Endodermal cell (in vitro differentiated cells): ENCODE measurements around the gene CCDC192. TPM values are rescaled to one million over a fixed set of nuclear protein-coding genes. Genes with fewer than 3 reads are reported as not detected.
"Not testable (repeated sequence)": the region's sequence is repeated elsewhere in the genome, so short reads cannot be mapped to it uniquely, and the experiment has no call there.

Source experiments
- DNase-seq: peaks from one replicate; pipeline ENCODE4 v3.0.0-alpha.2; 2017
- H3K27ac ChIP-seq: 2 replicates; pipeline ENCODE4 v1.5.1; 2013; ENCODE audit warnings: mild to moderate bottlenecking, low read depth, low read length, moderate library complexity
- H3K27me3 ChIP-seq: 2 replicates; pipeline ENCODE4 v1.6.1; 2013; ENCODE audit warnings: mild to moderate bottlenecking, low read length, moderate library complexity; ENCODE audit not compliant: insufficient read depth, control insufficient read depth, poor library complexity, severe bottlenecking
- H3K36me3 ChIP-seq: 2 replicates; pipeline ENCODE4 v1.7.0; 2013; ENCODE audit warnings: mild to moderate bottlenecking, low read length, moderate library complexity; ENCODE audit not compliant: control insufficient read depth, insufficient read depth
- H3K4me1 ChIP-seq: one replicate; pipeline ENCODE4 v1.7.0; 2013; ENCODE audit warnings: low read length; ENCODE audit not compliant: control insufficient read depth, insufficient read depth
- H3K4me3 ChIP-seq: 2 replicates; pipeline ENCODE4 v1.5.1; 2013; ENCODE audit warnings: mild to moderate bottlenecking, low read length, moderate library complexity
- H3K9ac ChIP-seq: 2 replicates; pipeline ENCODE4 v1.6.1; 2013; ENCODE audit warnings: mild to moderate bottlenecking, low read length, moderate library complexity; ENCODE audit not compliant: poor library complexity, severe bottlenecking; ENCODE audit errors: extremely low read depth
- H3K9me3 ChIP-seq: 2 replicates; pipeline ENCODE4 v1.6.1; 2013; ENCODE audit warnings: mild to moderate bottlenecking, low read length, moderate library complexity; ENCODE audit not compliant: control insufficient read depth
- H3K27ac Mint-ChIP-seq: 2 replicates; pipeline ENCODE4 v1.8.0; 2020; ENCODE audit warnings: mixed read lengths
- H3K27me3 Mint-ChIP-seq: 2 replicates; pipeline ENCODE4 v1.8.0; 2021; ENCODE audit warnings: mild to moderate bottlenecking, mixed read lengths; ENCODE audit not compliant: insufficient read depth
- H3K36me3 Mint-ChIP-seq: 2 replicates; pipeline ENCODE4 v1.8.0; 2020; ENCODE audit warnings: low read depth, mixed read lengths
- H3K4me1 Mint-ChIP-seq: 2 replicates; pipeline ENCODE4 v1.8.0; 2020; ENCODE audit warnings: mixed read lengths
- H3K4me3 Mint-ChIP-seq: 2 replicates; pipeline ENCODE4 v1.8.0; 2020; ENCODE audit warnings: mild to moderate bottlenecking, moderate library complexity, mixed read lengths
- H3K9me3 Mint-ChIP-seq: 2 replicates; pipeline ENCODE4 v1.8.0; 2020; ENCODE audit warnings: mild to moderate bottlenecking, mixed read lengths
- WGBS, 2 experiments: methylation state at CpG; one replicate each; pipeline versions ENCODE4 v1.1.5 to v1.1.7; 2013; ENCODE audit warnings: missing lambda C conversion rate in 2 of 2, mixed read lengths in 1 of 2; ENCODE audit not compliant: insufficient coverage in 1 of 2, insufficient read length in 1 of 2; 5-methylcytosine and 5-hydroxymethylcytosine counted together
- total RNA-seq, 2 donors: library from RNA; stranded (reverse); fragmentation: NEBNext Ultra II Directional in 1 of 2; extraction: Animal tissue kit (Norgen Biotek cat#: 25700) in 1 of 2; gene quantifications; 2 replicates in 1 of 2; 3 replicates in 1 of 2; pipeline ENCODE4 v1.2.1, GENCODE V29; 2021
- TF ChIP-seq, protein P1 (sequence below): fragments of 200-600 bp; sonication (generic); conservative IDR thresholded peaks from 2 replicates; pipeline ENCODE4 v1.5.0; 2021; ENCODE audit warnings: antibody characterized with exemption, mild to moderate bottlenecking

Gene CCDC192
- total RNA-seq, 2 donors from 2014 or later, result 0.48 to 1.3 TPM

DNA sequence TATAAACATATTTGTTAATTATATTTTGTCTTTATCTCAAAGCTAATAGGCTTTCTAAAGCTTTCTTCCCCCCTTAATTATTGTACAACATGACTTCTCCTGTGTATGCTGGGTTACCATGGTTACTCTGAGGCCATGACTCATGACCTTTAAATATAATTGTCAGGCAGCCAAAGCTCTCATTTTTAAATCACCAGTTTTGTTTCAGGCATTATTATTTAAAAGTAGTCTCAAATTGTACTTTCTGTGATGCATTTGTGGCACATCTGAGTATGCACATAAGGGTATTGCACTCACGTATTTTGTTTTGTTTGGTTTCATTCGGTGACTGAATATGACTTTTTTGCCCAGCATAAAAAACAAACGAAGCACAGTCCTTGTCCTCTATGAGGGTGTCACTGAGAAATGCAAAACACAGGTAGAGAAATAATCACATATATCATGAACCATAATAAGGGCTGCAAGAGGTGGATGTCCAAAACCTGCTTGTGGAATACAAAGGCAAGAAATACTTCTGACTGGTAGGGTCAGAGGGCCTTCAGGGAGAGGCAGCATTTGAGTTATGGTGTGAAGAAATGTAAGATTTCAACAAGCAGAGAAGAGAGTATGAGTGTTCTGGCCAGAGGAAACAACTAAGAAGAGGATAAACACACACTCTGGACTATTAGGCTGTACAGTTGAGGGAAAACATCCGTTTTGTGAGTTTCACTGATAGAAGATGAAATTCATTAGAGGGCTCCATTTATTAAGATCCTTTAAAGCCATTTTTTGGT lies 2.1 kb downstream of the CCDC192 start:
- Histone ChIP-seq H3K9ac (no peak overlapping the region), H3K27ac (no peak overlapping the region), H3K36me3 (no peaks in the 10 kb centered on the region), H3K4me1 (peaks cover 8% of the 10 kb centered on the region), H3K4me3 (no peak overlapping the region), H3K9me3 (no peaks in the 10 kb centered on the region), H3K27me3 (peaks cover 20% of the 10 kb centered on the region)
- Mint-ChIP-seq H3K4me1 (peaks cover 25% of the 10 kb centered on the region), H3K27me3 (peaks cover 19% of the 10 kb centered on the region), H3K9me3 (no peaks in the 10 kb centered on the region), H3K36me3 (no peaks in the 10 kb centered on the region), H3K27ac (no peak overlapping the region), H3K4me3 (no peak overlapping the region)
- 84 to 93% methylated on average over 4 of the region's 4 CpGs for WGBS, 2 experiments
- TF ChIP-seq, protein P1, sequence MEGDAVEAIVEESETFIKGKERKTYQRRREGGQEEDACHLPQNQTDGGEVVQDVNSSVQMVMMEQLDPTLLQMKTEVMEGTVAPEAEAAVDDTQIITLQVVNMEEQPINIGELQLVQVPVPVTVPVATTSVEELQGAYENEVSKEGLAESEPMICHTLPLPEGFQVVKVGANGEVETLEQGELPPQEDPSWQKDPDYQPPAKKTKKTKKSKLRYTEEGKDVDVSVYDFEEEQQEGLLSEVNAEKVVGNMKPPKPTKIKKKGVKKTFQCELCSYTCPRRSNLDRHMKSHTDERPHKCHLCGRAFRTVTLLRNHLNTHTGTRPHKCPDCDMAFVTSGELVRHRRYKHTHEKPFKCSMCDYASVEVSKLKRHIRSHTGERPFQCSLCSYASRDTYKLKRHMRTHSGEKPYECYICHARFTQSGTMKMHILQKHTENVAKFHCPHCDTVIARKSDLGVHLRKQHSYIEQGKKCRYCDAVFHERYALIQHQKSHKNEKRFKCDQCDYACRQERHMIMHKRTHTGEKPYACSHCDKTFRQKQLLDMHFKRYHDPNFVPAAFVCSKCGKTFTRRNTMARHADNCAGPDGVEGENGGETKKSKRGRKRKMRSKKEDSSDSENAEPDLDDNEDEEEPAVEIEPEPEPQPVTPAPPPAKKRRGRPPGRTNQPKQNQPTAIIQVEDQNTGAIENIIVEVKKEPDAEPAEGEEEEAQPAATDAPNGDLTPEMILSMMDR, result no peak
- DNase-seq, result no peak

DNA sequence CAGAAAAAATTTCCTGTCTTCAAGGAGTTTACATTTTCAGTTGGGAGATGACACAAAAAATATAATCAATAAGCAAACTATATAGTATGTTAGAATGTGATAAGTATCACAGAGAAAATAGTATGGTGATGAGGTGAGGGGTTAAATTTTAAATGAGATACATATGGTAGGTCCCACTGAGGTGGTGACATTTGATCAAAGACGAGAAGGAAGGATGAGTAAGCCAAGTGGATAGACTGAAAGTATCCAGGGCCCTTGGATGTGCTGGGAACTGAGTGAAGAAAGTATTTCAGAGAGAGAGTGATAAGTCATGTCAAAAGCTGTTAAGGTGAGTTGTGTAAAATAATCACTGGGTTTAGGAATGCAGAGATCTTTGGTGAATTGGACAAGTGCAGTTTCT lies 3.5 kb downstream of the CCDC192 start:
- no peaks in the 10 kb centered on the region for H3K36me3 ChIP-seq
- peaks cover 20% of the 10 kb centered on the region for H3K27me3 ChIP-seq
- Mint-ChIP-seq H3K4me1 (peaks cover 24% of the 10 kb centered on the region), H3K9me3 (no peaks in the 10 kb centered on the region), H3K27ac (no peak overlapping the region), H3K27me3 (peaks cover 19% of the 10 kb centered on the region), H3K4me3 (no peak overlapping the region), H3K36me3 (no peaks in the 10 kb centered on the region)
- no peak overlapping the region for H3K4me3 ChIP-seq
- no peak for DNase-seq
- 93 to 94% methylated on average over 1 of the region's 1 CpG for WGBS, 2 experiments
- no peak overlapping the region for H3K27ac ChIP-seq
- TF ChIP-seq, protein P1, result no peak
- peaks cover 8% of the 10 kb centered on the region for H3K4me1 ChIP-seq
- H3K9ac ChIP-seq, result no peak overlapping the region
- H3K9me3 ChIP-seq, result no peaks in the 10 kb centered on the region

DNA sequence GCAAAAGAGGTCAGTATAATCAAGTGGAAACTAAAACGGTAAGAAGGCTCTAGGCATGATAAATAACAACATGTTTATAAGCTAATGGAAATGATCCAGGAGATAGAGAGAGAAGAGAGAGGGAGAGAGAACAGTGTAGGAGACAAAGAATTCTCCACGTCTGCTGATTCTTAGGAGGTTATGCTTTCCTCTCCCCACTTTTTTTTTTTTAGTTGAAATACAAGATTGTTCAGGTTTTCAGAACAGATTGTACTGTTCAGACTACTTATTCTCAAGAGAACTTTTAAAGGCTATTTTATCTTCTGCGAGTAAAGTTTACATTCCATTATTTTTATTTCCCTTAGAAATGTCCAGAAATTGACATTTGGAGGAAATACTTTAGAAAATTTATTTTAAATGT lies 4.0 kb downstream of the CCDC192 start:
- Histone ChIP-seq H3K27ac (no peak overlapping the region), H3K4me3 (no peak overlapping the region), H3K4me1 (peaks cover 8% of the 10 kb centered on the region), H3K9me3 (peaks cover 2% of the 10 kb centered on the region), H3K9ac (no peak overlapping the region), H3K27me3 (peaks cover 20% of the 10 kb centered on the region), H3K36me3 (no peaks in the 10 kb centered on the region)
- 92 to 96% methylated on average over 1 to 3 of the region's 3 CpGs for WGBS, 2 experiments
- peaks cover 19% of the 10 kb centered on the region for H3K27me3 Mint-ChIP-seq
- no peak for DNase-seq
- H3K4me1 Mint-ChIP-seq, result peaks cover 28% of the 10 kb centered on the region
- peaks cover 1% of the 10 kb centered on the region for H3K9me3 Mint-ChIP-seq
- TF ChIP-seq, protein P1, result no peak
- no peaks in the 10 kb centered on the region for H3K36me3 Mint-ChIP-seq
- H3K4me3 Mint-ChIP-seq, result no peak overlapping the region
- H3K27ac Mint-ChIP-seq, result no peak overlapping the region

DNA sequence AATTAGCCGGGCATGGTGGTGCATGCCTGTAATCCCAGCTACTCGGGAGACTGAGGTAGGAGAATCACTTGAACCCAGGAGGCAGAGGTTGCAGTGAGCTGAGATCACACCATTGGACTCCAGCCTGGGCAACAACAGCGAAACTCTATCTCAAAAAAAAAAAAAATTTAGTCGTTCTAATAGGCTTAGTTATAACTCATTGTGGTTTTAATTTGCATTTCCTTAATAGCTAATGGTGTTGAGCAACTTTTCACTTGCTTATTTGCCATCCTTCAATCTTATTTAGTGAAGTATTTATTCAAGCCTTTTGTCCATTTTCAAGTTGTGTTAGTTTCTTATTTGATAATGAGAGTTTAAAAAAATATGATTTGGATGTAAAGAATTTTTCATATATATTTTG lies 9.9 kb downstream of the CCDC192 start:
- Mint-ChIP-seq H3K4me1 (peaks cover 18% of the 10 kb centered on the region), H3K9me3 (peaks cover 20% of the 10 kb centered on the region)
- not testable (repeated sequence) for H3K9ac ChIP-seq, H3K36me3 ChIP-seq, DNase-seq, H3K27me3 Mint-ChIP-seq, H3K4me3 Mint-ChIP-seq, H3K4me1 ChIP-seq, H3K27ac Mint-ChIP-seq, H3K36me3 Mint-ChIP-seq, H3K27ac ChIP-seq
- peaks cover 30% of the 10 kb centered on the region for H3K9me3 ChIP-seq
- H3K4me3 ChIP-seq, result peak overlapping the region; percentile 48
- H3K27me3 ChIP-seq, result peaks cover 12% of the 10 kb centered on the region
- 86 to 96% methylated on average over 1 to 3 of the region's 4 CpGs for WGBS, 2 experiments
